GM19324 (cell line): ENCODE measurements around the gene JARID2.

Source experiments
- ATAC-seq: cut with Tn5 transposase; IDR thresholded peaks from one replicate; pipeline ENCODE4 v1.9.1; 2021; ENCODE audit warnings: mild to moderate bottlenecking, moderate library complexity; ENCODE audit not compliant: unreplicated experiment, low FRiP score

The JARID2 gene

DNA sequence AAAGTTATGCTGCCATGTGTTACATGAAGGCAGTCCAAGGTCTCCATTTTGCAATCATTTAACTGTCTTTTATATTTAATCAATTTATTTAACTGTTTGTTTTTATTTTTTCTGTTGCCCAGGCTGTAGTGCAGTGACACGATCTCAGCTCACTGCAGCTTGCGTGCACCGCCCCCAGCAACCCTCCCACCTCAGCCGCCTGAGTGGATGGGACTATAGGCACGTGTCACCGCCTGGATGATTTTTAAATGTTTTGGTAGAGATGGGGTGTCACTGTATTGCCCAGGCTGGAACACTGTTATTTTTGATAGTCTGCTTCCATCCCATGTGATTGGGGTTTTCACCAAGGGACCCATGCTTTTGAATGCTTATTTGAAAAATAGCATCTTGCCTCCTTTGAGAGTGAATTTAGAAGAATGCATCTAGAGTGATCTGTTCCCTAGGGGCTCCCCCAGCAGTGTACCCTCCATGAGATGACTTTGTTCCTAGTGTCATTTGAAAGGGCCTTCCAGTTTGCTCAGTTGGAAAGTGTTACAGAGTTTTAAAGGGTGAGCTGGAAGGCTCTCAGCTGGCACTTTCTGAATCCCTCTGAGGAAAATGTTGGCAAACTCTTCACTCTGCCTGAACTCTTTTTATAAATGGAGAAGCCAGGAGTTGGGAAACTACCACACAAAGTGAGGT is 143.4 kb downstream of the JARID2 start:
- no peak for ATAC-seq

- no peak for ATAC-seq
These were observed 144.2 kb downstream of the JARID2 start for GRCh38 chr6:15389765-15390723.

- no peak for ATAC-seq
These were observed 145.6 kb downstream of the JARID2 start for GRCh38 chr6:15391500-15391899.

DNA sequence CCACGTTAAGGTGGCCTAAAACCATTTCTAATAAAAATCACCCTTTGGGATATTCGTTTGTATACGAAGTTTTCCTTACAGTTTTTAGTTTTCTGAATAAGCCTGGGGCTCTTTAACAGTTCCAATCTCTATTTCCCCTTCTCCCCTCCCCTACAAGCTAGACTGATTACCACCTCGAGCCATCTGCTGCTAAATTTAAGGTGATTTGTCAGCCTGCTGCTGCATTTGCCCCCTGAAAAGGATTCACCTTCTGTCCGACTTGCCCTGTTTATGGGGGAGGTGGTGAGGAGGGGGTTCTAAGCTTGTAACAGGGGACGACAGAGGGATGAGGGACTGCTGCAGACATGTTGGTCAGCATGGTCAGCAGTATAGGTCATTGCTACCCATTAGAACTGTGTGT is 146.3 kb downstream of the JARID2 start:
- ATAC-seq: no peak

GRCh38 chr6:15393605-15394004 is 147.7 kb downstream of the JARID2 start:
- ATAC-seq: no peak

DNA sequence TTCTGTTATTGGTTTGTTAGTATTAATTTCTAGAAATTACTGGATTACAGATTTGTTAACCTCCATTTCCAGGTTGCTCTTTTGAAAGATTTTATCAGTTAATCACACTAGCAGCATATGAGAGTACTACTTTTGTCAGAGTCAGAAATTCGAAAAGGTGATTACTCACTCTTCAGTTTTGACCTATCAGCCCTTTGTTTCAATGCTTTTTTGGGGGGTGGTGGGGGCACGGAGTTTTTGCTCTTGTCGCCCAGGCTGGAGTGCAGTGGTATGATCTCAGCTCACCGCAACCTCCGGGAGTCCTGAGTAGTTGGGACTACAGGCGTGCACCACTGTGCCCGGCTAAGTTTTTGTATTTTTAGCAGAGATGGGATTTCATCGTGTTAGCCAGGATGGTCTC is 149.2 kb downstream of the JARID2 start:
- no peak for ATAC-seq

- no peak for ATAC-seq
These were observed 150.9 kb downstream of the JARID2 start for GRCh38 chr6:15396808-15397207.

- ATAC-seq: no peak
These were observed 152.9 kb downstream of the JARID2 start for GRCh38 chr6:15398633-15399275.

DNA sequence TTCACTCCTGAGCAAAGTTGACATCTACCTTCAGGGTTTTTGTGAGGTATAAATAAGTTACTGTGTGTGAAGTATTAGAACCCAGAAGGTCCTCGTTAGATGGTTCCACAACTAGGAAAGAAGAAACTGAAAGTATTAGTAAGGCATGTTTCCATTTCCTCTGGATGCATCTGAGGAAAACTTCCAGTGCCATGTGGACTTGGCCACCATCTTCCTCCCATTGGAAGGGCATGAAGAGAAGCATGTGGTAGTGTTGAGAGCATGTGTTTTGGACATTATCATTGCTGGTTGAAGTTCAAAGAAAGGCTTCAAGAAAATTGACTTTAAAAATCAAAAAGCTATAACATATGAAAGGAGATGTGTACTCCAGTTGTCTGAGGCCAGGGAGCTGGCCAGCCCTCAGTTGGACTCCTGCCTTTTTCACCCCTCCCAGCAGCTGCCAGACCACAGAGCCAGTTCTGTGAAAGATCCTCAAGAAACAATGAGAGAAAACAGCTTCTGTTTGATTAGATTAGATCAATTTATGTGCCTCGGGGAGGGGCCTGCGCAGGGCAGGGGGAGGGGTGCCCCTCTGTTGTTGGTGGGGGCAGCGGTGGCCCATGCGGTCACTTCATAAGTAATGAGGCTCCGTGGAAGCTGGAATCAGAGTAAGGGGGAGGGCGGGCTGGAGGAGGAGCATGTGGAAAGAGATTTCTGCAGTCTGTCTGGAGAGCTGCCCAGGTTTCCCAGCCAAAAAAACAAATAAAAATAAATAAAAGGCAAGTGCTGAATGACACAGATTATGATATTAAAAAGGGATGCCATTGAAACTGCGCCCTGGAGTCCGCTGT is 154.0 kb downstream of the JARID2 start:
- ATAC-seq: no peak

GRCh38 chr6:15400572-15401004 is 154.7 kb downstream of the JARID2 start:
- ATAC-seq: no peak

GRCh38 chr6:15401120-15401519 is 155.3 kb downstream of the JARID2 start:
- ATAC-seq: no peak

DNA sequence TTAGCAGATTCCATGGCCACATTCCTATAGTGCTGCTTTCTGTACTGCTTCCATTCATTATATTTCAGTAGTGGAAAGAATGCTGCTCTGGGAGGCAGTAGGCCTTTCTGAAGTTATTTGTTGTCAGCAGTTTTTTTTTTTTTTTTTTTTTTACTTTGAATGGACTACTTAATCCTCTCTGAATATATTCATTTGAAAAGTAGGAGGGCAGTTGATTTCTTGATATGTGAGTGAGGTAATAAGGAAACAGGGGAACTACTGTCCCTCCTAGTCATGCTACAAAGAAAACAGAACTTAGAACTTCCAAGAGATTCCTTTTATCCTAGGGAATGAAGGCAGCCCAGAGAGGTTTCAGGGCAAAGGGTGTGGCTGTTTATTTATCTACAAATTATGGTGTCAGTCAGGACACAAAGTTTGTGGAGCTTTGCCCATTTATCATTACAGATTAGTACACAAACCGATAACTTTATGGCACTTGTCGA is 155.9 kb downstream of the JARID2 start:
- no peak for ATAC-seq

DNA sequence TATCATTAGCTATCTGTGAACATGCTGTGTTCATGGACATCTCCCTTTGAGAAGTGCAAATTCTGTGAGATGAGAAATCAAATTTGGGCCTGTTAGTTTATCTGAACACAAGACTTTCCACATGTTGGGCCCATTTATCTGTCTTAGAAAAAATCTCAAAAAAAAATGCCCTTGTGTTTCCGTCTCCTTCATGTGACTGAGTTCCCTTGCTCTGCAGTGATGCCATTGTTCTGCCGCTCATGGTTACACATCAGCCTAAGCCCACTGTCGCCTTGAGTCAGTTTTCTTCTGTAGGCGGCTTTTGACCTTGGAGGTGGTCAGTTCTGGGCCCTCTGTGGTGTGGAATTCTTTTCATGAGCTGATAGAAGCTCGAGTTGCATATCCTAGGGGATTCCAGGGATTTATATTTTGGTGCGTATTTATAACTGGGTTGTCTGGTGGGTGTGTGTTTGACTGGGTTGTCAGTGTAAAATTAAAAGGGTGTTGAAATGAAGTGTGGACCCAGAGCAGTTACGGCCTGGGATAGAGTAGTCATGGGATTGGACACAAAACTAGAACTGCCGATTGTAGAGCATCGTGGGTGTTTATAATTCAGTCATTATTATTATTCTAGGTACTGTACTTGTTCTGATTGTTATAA is 156.7 kb downstream of the JARID2 start:
- ATAC-seq: no peak

GRCh38 chr6:15403094-15403755 is 157.4 kb downstream of the JARID2 start:
- no peak for ATAC-seq

- no peak for ATAC-seq
These were observed 158.8 kb downstream of the JARID2 start for GRCh38 chr6:15404685-15404980.

DNA sequence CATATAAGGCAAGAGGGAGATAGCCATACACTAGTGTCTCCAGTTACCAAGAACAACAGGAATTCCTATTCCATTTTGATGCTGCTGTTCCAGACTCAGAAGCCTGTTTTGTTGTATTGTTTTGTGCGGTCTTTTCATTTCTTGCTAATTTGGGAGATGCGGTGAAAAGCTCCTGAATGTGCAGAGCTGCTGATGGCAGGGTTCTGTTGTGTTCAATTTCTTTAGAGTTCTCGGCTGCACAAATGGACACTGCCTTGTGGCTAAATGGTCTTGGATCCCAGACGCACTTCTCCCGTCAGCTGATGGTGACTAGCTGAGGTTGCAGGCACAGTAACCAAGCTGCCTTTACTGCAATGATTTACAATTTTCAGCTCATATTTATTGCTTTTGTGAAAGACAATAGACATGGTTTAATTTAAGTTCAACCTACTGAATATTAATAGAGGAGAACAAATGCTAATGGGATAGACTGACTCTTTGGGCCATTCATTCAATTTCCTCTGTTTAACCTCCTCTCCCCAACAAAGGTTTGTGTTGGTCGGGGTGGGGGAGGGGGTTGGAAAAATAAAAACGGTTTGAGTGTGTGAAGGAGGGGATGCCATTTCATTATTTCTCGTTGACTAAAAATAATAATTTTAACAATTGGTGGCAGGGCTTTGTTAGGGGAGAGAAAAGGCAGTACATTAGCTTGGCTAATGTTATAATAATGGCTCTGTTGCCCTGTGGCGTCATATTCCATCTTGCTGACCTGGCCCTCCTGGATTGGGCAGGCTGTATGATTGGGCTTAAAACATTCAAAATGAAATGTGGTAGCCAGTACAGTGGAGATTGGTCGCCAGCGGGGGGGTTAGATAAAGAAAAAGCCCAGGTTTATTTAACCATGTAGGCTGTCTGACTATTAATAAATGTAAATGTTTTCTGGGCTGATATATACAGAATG is 159.5 kb downstream of the JARID2 start:
- no peak for ATAC-seq

DNA sequence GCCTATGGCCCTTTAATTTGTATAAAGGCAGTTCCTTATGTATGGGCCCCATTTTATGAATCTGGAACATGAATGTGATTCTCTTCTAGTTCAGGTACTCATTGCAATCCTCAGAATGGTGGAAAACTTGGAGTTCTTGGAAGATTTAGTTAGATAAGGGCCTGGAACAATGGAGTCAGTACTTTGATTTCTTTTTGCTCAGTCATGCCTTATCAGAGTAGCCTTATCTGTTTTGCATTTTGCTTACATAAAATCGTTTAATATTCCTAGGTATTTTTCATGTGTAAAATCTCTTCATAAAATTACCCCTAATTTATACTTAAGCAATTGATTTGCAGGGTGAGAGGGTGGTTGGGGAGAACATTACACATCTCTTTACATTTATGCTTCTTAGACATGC is 160.6 kb downstream of the JARID2 start:
- ATAC-seq: no peak

DNA sequence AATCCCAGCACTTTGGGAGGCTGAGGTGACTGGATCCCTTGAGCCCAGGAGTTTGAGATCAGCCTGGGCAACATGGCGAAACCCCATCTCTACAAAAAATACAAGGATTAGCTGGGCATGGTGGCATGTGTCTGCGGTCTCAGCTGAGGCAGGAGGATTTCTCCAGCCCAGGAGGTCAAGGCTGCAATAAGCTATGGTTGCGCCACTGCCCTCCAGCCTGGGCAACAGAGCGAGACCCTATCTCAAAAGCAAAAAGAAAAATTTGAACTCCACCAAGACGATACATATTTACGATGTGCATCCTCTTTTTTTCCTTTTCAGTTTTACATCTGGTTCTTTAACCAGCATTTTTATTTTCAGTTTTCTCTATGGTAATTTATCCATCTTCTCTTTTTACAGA is 162.1 kb downstream of the JARID2 start:
- ATAC-seq: no peak
